Gastrocnemius medialis (tissue), 4 donors: ENCODE measurements around the gene SPRR2D.

Experiments used
- CTCF ChIP-seq, 5 experiments: fragments of 450-650 bp in 3 of 5; fragments of 200-600 bp in 2 of 5; sonication (generic) in 2 of 5; IDR thresholded peaks in 4 of 5; conservative IDR thresholded peaks in 1 of 5; 1 replicate in 4 of 5; 2 replicates in 1 of 5; pipeline ENCODE4 v1.5.1; 2016 to 2019; ENCODE audit warnings: antibody characterized with exemption in 5 of 5, mild to moderate bottlenecking in 3 of 5, moderate library complexity in 3 of 5
- POLR2A ChIP-seq, 2 donors: fragments of 450-650 bp; IDR thresholded peaks; one replicate each; pipeline ENCODE4 v1.6.1; 2017; ENCODE audit warnings: antibody characterized with exemption in 2 of 2, mild to moderate bottlenecking in 2 of 2, moderate library complexity in 2 of 2

DNA sequence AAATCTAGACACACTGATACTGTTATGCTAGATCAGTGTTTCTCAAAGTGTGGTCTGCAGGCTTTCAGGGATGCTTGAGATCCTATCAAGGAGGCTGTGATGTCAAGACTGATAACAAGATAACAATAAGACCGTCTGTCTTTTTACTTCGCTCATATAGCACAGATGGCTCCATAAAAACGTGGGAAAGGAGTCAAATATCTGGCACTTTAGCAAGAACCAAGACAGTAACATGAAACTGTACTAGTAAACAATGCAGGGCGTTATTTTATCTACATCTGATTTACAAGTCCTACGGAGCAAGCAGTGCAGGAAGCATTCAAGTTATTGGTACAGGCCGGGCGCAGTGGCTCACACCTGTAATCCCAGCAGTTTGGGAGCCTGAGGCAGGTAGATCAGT is 43.0 kb downstream of the SPRR2D start:
- TF ChIP-seq CTCF (IDR thresholded peaks at IDR 0.05 in 4 of 5, conservative IDR thresholded peaks at IDR 0.05 in 1 of 5), result no peak
- TF ChIP-seq POLR2A (IDR thresholded peaks at IDR 0.05), result no peak
